Cardiac fibroblast (primary cell): ENCODE data around the gene FBLN5.

Experiments
- DNase-seq, 2 donors: peaks; one replicate each; pipeline versions ENCODE4 v3.0.0 to v3.0.0-alpha.2; 2010; ENCODE audit warnings: low read depth in 2 of 2
- H3K4me3 ChIP-seq, 2 donors: replicated peaks in 1 of 2; 1 replicate in 1 of 2; 2 replicates in 1 of 2; pipeline ENCODE4 v1.5.1; 2011; ENCODE audit warnings: low read depth in 2 of 2, low read length in 2 of 2, mild to moderate bottlenecking in 2 of 2, moderate library complexity in 1 of 2
- TF ChIP-seq, protein P1 (sequence below): IDR thresholded peaks from one replicate; pipeline ENCODE4 v1.5.1; 2011; ENCODE audit warnings: low read depth, mild to moderate bottlenecking, low read length, inconsistent platforms

The FBLN5 gene

DNA sequence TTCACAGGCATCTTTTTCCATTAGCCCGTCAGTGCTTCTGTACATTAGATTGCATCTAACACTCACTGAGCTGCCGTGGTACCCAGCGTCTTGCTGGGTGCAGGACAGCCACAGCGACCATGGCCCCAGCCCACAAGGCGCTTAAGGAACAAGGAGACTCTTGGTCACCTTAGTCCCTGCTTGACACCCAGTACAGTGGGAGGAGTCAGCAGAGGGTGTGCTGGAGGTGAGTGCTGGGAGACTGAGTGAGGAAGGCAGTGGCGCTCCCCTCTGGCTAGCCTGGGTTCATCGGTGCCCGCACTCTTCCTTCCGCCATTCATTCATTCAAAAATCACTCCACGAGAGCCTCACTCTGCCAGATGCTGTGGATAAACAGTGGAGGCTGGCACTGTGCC, 21.8 kb downstream of the FBLN5 start:
- TF ChIP-seq, protein P1, sequence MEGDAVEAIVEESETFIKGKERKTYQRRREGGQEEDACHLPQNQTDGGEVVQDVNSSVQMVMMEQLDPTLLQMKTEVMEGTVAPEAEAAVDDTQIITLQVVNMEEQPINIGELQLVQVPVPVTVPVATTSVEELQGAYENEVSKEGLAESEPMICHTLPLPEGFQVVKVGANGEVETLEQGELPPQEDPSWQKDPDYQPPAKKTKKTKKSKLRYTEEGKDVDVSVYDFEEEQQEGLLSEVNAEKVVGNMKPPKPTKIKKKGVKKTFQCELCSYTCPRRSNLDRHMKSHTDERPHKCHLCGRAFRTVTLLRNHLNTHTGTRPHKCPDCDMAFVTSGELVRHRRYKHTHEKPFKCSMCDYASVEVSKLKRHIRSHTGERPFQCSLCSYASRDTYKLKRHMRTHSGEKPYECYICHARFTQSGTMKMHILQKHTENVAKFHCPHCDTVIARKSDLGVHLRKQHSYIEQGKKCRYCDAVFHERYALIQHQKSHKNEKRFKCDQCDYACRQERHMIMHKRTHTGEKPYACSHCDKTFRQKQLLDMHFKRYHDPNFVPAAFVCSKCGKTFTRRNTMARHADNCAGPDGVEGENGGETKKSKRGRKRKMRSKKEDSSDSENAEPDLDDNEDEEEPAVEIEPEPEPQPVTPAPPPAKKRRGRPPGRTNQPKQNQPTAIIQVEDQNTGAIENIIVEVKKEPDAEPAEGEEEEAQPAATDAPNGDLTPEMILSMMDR = no peak
- no peak overlapping the region for H3K4me3 ChIP-seq
- no peak for DNase-seq

DNA sequence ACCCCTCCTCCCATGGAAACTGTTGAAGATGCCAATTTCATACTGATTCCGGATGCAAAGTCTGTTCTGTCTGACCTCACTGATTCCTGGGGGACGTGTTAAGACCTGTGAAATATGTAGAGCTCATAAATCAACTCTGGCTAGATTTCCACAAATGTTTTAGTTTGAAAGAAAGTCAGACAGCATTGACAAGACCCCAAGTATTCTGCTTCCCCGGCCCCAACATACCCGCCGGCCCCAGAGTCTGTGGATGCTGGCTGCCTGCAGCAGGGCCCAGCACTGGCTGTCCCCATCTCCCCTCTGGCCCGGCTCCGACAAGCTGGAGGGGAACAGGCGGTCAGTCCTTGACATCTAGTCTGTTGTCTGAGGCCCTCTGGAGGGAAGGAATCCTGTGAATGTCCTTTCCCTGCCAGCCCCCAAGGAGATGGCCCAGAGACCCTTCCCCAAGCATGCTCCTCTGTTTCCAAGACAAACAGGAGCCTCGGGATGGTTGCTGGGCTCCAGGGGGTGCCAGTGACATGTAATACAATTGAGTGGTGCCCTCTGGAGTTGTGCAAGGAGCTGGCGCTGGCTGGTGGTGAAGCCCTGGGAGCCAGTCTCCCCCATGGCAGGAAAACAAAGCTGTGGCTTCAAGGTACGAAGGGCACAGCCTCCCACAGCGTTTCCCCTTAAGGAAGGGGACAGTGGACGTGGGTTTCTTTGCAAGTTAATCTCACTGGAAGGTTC, 22.3 kb downstream of the FBLN5 start:
- H3K4me3 ChIP-seq = no peak overlapping the region
- TF ChIP-seq, protein P1 = no peak
- peak; percentile 63 to 65 for DNase-seq

DNA sequence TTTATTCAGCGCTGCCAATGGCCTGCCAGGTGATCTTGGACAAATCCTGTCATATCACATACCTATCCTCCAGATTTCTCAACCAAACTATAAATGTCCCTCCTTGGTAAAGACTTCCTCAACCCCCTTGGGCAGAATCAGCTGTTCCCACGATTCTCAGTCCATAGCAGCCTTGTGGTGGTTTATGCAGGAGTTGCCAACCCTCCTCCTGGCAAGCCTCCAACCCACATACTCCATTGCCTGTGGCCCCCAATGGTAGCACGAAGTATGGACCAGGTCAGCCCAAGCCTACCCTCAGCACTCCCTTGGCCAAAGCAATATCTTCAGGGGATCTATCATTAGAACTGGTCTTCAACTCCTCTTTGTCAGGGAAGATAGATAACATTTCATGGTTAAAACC, 27.0 kb downstream of the FBLN5 start:
- TF ChIP-seq, protein P1 = no peak

DNA sequence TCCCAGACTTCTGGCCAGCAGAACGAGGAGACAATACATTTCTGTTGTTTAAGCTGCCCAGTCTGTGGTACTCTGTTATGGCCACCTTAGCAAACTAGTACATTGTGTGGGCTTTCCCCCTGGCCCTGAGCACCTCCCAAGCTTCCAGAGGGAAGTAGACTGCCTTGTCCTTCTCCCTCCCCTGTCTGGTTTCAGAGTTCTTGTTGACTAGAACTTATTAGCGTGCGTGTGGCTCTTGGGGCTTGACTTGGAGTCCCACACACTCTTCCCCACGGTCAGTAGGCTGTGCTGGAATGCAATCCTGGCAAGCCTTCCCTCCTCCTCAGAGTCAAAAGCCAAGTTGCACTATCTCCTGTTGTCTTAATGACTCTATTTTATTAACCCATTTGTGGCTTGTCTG, 27.7 kb downstream of the FBLN5 start:
- peak; percentile 74 to 80 for DNase-seq
- TF ChIP-seq, protein P1 = no peak
- no peak overlapping the region for H3K4me3 ChIP-seq

More for the DNA sequence above, 27.0 kb downstream of the FBLN5 start:
- no peak overlapping the region for H3K4me3 ChIP-seq
- no peak for DNase-seq

DNA sequence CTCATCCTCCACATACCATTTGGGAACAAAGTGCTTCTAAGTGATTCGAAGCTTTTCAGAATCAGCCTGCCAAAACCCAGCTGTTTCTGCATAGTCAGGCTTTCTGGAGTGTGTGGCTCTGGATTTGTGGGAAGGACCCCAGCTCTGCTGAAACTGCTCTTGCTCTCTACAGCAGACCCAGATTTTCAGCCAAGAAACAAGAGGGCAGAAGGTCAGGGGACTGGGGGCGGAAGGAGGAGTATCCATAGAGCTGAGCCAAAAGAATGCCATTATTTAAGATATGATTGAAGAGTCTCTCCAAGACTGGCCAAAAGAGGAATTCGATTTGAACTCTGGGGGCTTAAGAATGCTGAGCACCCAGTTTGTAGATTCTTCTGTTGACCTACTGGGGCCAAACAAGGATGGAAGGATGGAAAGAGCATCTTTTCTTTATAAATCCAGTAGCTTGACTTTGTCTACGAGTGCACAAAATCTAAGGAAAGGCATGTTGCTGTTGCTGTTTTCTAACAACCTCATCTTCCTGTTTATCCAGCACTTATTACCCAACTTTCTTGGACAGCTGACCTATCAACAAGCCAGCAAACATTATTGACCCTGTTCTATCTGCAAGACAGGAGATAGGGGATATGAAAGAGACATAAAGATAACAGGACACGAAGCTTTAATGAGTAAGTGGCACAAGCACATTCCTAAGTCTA, 29.2 kb downstream of the FBLN5 start:
- TF ChIP-seq, protein P1 = no peak
- no peak overlapping the region for H3K4me3 ChIP-seq
- peak in 1 of 2 donors; percentile 74 for DNase-seq

DNA sequence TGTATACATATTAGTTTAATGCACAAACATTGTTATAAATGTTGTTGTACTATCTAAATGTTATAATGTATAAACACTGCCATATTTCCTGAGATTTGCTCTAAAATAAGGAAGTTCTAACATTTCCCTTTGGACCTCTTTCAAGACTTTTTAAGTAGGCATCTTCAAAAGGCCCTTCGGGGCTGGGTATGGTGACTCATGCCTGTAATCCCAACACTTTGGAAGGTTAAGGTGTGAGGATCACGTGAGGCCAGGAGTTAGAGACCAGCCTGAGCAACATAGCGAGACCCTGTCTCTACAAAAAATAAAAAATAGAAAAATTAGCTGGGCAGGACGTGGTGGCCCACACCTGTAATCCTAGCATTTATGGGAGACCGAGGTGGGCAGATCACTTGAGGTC, 35.5 kb downstream of the FBLN5 start:
- TF ChIP-seq, protein P1 = no peak
- H3K4me3 ChIP-seq = no peak overlapping the region
- DNase-seq = no peak
